K562 (cell line): ENCODE measurements around the gene PSMG3. TPM values are rescaled to one million over a fixed set of nuclear protein-coding genes. Genes with fewer than 3 reads are reported as not detected.

Experiments used
- AFF1 ChIP-seq, 2 experiments: fragments of 450-650 bp; IDR thresholded peaks; 2 replicates each; pipeline ENCODE4 v1.6.1; 2018; ENCODE audit warnings: mild to moderate bottlenecking in 2 of 2, low read depth in 1 of 2; ENCODE audit not compliant: partially characterized antibody in 2 of 2
- CBFA2T3 ChIP-seq: fragments of 450-650 bp; IDR thresholded peaks from 2 replicates; pipeline ENCODE4 v1.6.1; 2017
- E2F5 ChIP-seq: sonication (generic); formaldehyde crosslinking; IDR thresholded peaks from 2 replicates; pipeline ENCODE4 v1.8.0; 2022; ENCODE audit warnings: mild to moderate bottlenecking, missing genetic modification reagents
- ELK3 ChIP-seq: fragments of 450-650 bp; formaldehyde crosslinking; IDR thresholded peaks from 2 replicates; pipeline ENCODE4 v1.4.0; 2020; ENCODE audit warnings: mild to moderate bottlenecking
- EZH2 ChIP-seq: IDR thresholded peaks from 2 replicates; pipeline ENCODE4 v1.6.1; 2012; ENCODE audit warnings: low read depth, mild to moderate bottlenecking, inconsistent platforms, low read length, borderline replicate concordance
- FOXA3 ChIP-seq, 2 experiments: fragments of 450-650 bp in 1 of 2; sonication (generic) in 1 of 2; formaldehyde crosslinking; IDR thresholded peaks in 1 of 2; conservative IDR thresholded peaks in 1 of 2; 2 replicates each; pipeline versions ENCODE4 v1.4.0 to v1.8.0; 2020 to 2022; ENCODE audit warnings: mild to moderate bottlenecking in 2 of 2, missing genetic modification reagents in 1 of 2
- FOXK2 ChIP-seq, 2 experiments: fragments of 450-650 bp; IDR thresholded peaks in 1 of 2; conservative IDR thresholded peaks in 1 of 2; 2 replicates each; pipeline ENCODE4 v1.6.1; 2016; ENCODE audit warnings: low read depth in 2 of 2, mild to moderate bottlenecking in 1 of 2
- HDAC6 ChIP-seq: IDR thresholded peaks from 2 replicates; pipeline ENCODE4 v1.6.1; 2012; ENCODE audit warnings: low read depth, mild to moderate bottlenecking, control low read depth, inconsistent platforms, low read length, moderate library complexity
- HMGN3 ChIP-seq: IDR thresholded peaks from 2 replicates; pipeline ENCODE4 v1.6.1; 2011; ENCODE audit warnings: borderline replicate concordance, low read depth, mild to moderate bottlenecking, mixed read lengths, low read length; ENCODE audit not compliant: insufficient read length; ENCODE audit errors: extremely low read depth
- KLF6 ChIP-seq: fragments of 250-450 bp; sonication (Bioruptor Pico); IDR thresholded peaks from 2 replicates; pipeline ENCODE4 v1.4.0; 2020; ENCODE audit warnings: mild to moderate bottlenecking, moderate library complexity, borderline replicate concordance
- POLR2H ChIP-seq: IDR thresholded peaks from 2 replicates; pipeline ENCODE4 v1.6.1; 2016; ENCODE audit warnings: missing genetic modification characterization, low read depth, mild to moderate bottlenecking, control low read depth, missing compliant biosample characterization, moderate library complexity
- RAD51 ChIP-seq: fragments of 450-650 bp; IDR thresholded peaks from 2 replicates; pipeline ENCODE4 v1.7.1; 2016; ENCODE audit warnings: low read depth, mild to moderate bottlenecking, borderline replicate concordance
- SAP30 ChIP-seq: fragments of 200-600 bp; sonication (generic); IDR thresholded peaks from 2 replicates; pipeline ENCODE4 v1.6.1; 2012; ENCODE audit warnings: borderline replicate concordance, low read depth, mild to moderate bottlenecking, moderate library complexity, low read length, control low read depth, inconsistent platforms; ENCODE audit not compliant: insufficient read depth, poor library complexity, severe bottlenecking
- ZBTB7A ChIP-seq: IDR thresholded peaks from 2 replicates; pipeline ENCODE4 v1.6.1; 2011; ENCODE audit warnings: low read depth, mild to moderate bottlenecking, low read length, moderate library complexity, borderline replicate concordance; ENCODE audit not compliant: control insufficient read depth
- ZKSCAN1 ChIP-seq: fragments of 150-350 bp; IDR thresholded peaks from 2 replicates; pipeline ENCODE4 v1.6.1; 2016; ENCODE audit warnings: low read depth, low read length
- ZNF408 ChIP-seq: fragments of 250-450 bp; sonication (Bioruptor Pico); IDR thresholded peaks from 2 replicates; pipeline ENCODE4 v1.4.0; 2020; ENCODE audit warnings: low read depth, mild to moderate bottlenecking, moderate library complexity
- ZNF444 ChIP-seq: fragments of 250-450 bp; sonication (Bioruptor Pico); IDR thresholded peaks from 2 replicates; pipeline ENCODE4 v1.4.0; 2020; ENCODE audit warnings: mild to moderate bottlenecking, moderate library complexity
- ZNF76 ChIP-seq: fragments of 250-450 bp; sonication (Bioruptor Pico); IDR thresholded peaks from 2 replicates; pipeline ENCODE4 v1.4.0; 2020; ENCODE audit warnings: mild to moderate bottlenecking, moderate library complexity, borderline replicate concordance
- ZNF830 ChIP-seq: fragments of 250-450 bp; sonication (Bioruptor Pico); IDR thresholded peaks from 2 replicates; pipeline ENCODE4 v1.5.0; 2021; ENCODE audit warnings: mild to moderate bottlenecking
- ZSCAN29 ChIP-seq: fragments of 450-650 bp; IDR thresholded peaks from 2 replicates; pipeline ENCODE4 v1.6.1; 2017
- polyA plus RNA-seq, 8 experiments: library from polyadenylated mRNA; depleted of rRNA in 4 of 8; stranded (reverse) in 5 of 8; unstranded in 3 of 8; fragments of >200 nt; fragmentation: Nextera tagmentation in 2 of 8; fragmentation: Illumina TruSeq in 1 of 8; extraction: Ambion mirVana in 2 of 8; extraction: Trizol in 1 of 8; gene quantifications; 2 replicates each; pipeline versions ENCODE4 v1.2.1 to v1.2.3, GENCODE V29; 2011 to 2014; ENCODE audit warnings: inconsistent platforms in 1 of 8, missing spikeins in 1 of 8
- total RNA-seq, 7 experiments: library from RNA; depleted of rRNA in 6 of 7; stranded (reverse); fragments of >200 nt in 6 of 7; fragmentation: Illumina TruSeq in 2 of 7; extraction: Trizol in 2 of 7; gene quantifications; 2 replicates each; pipeline versions ENCODE4 v1.2.1 to v1.2.3, GENCODE V29; 2011 to 2021; ENCODE audit warnings: low replicate concordance in 1 of 7

The PSMG3 gene
- total and polyA plus RNA-seq, 9 of the 15 experiments (the other 6 are each of a cell fraction or from before 2014, with no cell fraction given): 34.8 to 122 (median 80.1) TPM

- TF ChIP-seq AFF1 (IDR thresholded peaks at IDR 0.05; ENCODE audit: low read depth in 1 of 2, partially characterized antibody in 2 of 2) (peak in 1 of 2 experiments; percentile 22), ZBTB7A (no peak), KLF6 (CRISPR knock-in tag) (no peak), FOXA3 (CRISPR knock-in tag; conservative IDR thresholded peaks at IDR 0.05 in 1 of 2, IDR thresholded peaks at IDR 0.05 in 1 of 2) (no peak), ZNF76 (no peak), ZNF444 (CRISPR knock-in tag) (no peak), POLR2H (no peak), ZNF408 (CRISPR knock-in tag) (no peak), HMGN3 (no peak), SAP30 (no peak), FOXK2 (conservative IDR thresholded peaks at IDR 0.05 in 1 of 2, IDR thresholded peaks at IDR 0.05 in 1 of 2; ENCODE audit: low read depth in 2 of 2) (no peak), ELK3 (CRISPR knock-in tag) (no peak), ZKSCAN1 (no peak), CBFA2T3 (no peak), E2F5 (CRISPR knock-in tag) (no peak), EZH2 (no peak), ZNF830 (no peak), ZSCAN29 (no peak), RAD51 (no peak), HDAC6 (no peak)
These were observed 9.9 kb upstream of the PSMG3 start (continued) for GRCh38 chr7:1579481-1580421.
